Dendritic cell treated with granulocyte-macrophage colony-stimulating factor and Interleukin-4, amounts not matched to agents 40 ng/mL and 50 ng/mL, for 4 days (primary cell): Measurements from ENCODE around the gene GMNN.

Source experiments
- H3K27ac Mint-ChIP-seq: one replicate; pipeline ENCODE4 v1.8.0; 2022; ENCODE audit warnings: mild to moderate bottlenecking, mixed read lengths
- H3K27me3 Mint-ChIP-seq: one replicate; pipeline ENCODE4 v1.8.0; 2022; ENCODE audit warnings: mild to moderate bottlenecking, mixed read lengths
- H3K36me3 Mint-ChIP-seq: one replicate; pipeline ENCODE4 v1.8.0; 2022; ENCODE audit warnings: low read depth, mixed read lengths
- H3K4me1 Mint-ChIP-seq: one replicate; pipeline ENCODE4 v1.8.0; 2022; ENCODE audit warnings: low read depth, mixed read lengths
- H3K4me3 Mint-ChIP-seq: one replicate; pipeline ENCODE4 v1.8.0; 2022; ENCODE audit warnings: mild to moderate bottlenecking, moderate library complexity, mixed read lengths
- H3K9me3 Mint-ChIP-seq: one replicate; pipeline ENCODE4 v1.8.0; 2022; ENCODE audit warnings: mixed read lengths
- intact Hi-C: fragments of 100-400 bp; cut with micrococcal nuclease; formaldehyde crosslinking; loops from one replicate; pipeline ENCODE4 v1.15.0; 2022

GMNN gene

GRCh38 chr6:24798740-24799540 is 24.2 kb downstream of the GMNN start, which contains the start of gene ARMH2:
Gene ARMH2 (minus strand): TSS chr6:24798917. CDS start chr6:24798857, 60 bp downstream.
- no peaks in the 10 kb centered on the region for H3K27me3 Mint-ChIP-seq
- no peak within 1 kb of the TSS for H3K4me3 Mint-ChIP-seq
- H3K9me3 Mint-ChIP-seq = no peaks in the 10 kb centered on the region
- no peak within 1 kb of the TSS for H3K27ac Mint-ChIP-seq
- H3K4me1 Mint-ChIP-seq = no peaks in the 10 kb centered on the region
- peaks cover 11% of the 10 kb centered on the region for H3K36me3 Mint-ChIP-seq
- intact Hi-C loops = no loop called here

DNA sequence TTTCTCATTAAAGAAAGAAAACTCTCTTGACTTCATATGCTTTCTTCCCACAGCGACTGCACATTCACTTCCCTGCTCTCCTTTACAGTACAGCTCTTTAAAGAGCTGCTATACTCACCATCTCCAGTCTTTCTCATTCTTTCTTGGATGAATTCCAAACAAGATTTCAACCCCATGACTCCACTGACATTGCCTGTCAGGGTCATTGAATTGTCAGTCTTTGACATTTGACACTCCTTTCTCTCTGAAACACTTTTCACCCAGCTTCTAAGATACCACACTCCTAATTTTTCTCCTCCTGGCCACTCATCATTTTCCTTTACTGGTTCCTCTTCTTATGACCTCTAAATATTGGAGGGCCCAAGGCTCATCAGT is 24.8 kb downstream of the GMNN start:
- H3K4me1 Mint-ChIP-seq = no peaks in the 10 kb centered on the region
- H3K27ac Mint-ChIP-seq = no peak overlapping the region
- H3K4me3 Mint-ChIP-seq = no peak overlapping the region
- intact Hi-C loops = no loop called here
- H3K36me3 Mint-ChIP-seq = peaks cover 17% of the 10 kb centered on the region
- H3K9me3 Mint-ChIP-seq = no peaks in the 10 kb centered on the region
- no peaks in the 10 kb centered on the region for H3K27me3 Mint-ChIP-seq

- peaks cover 17% of the 10 kb centered on the region for H3K36me3 Mint-ChIP-seq
- intact Hi-C loops = no loop called here
- no peaks in the 10 kb centered on the region for H3K9me3 Mint-ChIP-seq
- no peaks in the 10 kb centered on the region for H3K4me1 Mint-ChIP-seq
- H3K4me3 Mint-ChIP-seq = no peak overlapping the region
- no peaks in the 10 kb centered on the region for H3K27me3 Mint-ChIP-seq
- H3K27ac Mint-ChIP-seq = no peak overlapping the region
These were observed 27.7 kb downstream of the GMNN start for GRCh38 chr6:24802271-24803059.

- H3K27me3 Mint-ChIP-seq = no peaks in the 10 kb centered on the region
- peaks cover 35% of the 10 kb centered on the region for H3K36me3 Mint-ChIP-seq
- no peaks in the 10 kb centered on the region for H3K4me1 Mint-ChIP-seq
- H3K27ac Mint-ChIP-seq = no peak overlapping the region
- no peak overlapping the region for H3K4me3 Mint-ChIP-seq
- intact Hi-C loops = no loop called here
- H3K9me3 Mint-ChIP-seq = no peaks in the 10 kb centered on the region
These were observed 32.8 kb downstream of the GMNN start for GRCh38 chr6:24807584-24807983.

GRCh38 chr6:24809728-24810127 is 35.0 kb downstream of the GMNN start:
- Mint-ChIP-seq H3K27ac (no peak overlapping the region), H3K4me3 (no peak overlapping the region), H3K27me3 (no peaks in the 10 kb centered on the region), H3K9me3 (no peaks in the 10 kb centered on the region), H3K4me1 (no peaks in the 10 kb centered on the region), H3K36me3 (peaks cover 19% of the 10 kb centered on the region)
- intact Hi-C loops = no loop called here

DNA sequence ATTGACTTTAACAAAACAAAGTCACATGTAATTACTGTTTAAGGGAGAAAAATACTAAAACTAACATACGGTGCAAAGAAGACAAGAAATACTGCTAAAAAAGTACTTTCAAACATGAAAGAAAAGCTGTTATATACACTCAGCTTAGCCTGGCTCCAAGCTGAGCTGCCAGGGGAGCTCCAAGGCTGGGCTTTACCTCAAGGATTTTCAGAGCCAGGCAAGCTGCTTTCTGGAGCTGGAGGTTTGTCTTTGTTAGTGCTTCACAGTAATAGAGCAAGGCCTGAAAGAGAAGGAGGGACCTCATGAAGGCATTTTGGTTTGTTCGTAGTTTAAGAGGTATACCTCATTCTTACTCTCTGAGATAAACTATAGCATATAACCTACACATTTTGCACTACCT is 43.6 kb downstream of the GMNN start:
- no peak overlapping the region for H3K4me3 Mint-ChIP-seq
- no peak overlapping the region for H3K27ac Mint-ChIP-seq
- H3K4me1 Mint-ChIP-seq = no peaks in the 10 kb centered on the region
- no peaks in the 10 kb centered on the region for H3K27me3 Mint-ChIP-seq
- intact Hi-C loops = no loop called here
- no peaks in the 10 kb centered on the region for H3K9me3 Mint-ChIP-seq
- H3K36me3 Mint-ChIP-seq = no peaks in the 10 kb centered on the region

DNA sequence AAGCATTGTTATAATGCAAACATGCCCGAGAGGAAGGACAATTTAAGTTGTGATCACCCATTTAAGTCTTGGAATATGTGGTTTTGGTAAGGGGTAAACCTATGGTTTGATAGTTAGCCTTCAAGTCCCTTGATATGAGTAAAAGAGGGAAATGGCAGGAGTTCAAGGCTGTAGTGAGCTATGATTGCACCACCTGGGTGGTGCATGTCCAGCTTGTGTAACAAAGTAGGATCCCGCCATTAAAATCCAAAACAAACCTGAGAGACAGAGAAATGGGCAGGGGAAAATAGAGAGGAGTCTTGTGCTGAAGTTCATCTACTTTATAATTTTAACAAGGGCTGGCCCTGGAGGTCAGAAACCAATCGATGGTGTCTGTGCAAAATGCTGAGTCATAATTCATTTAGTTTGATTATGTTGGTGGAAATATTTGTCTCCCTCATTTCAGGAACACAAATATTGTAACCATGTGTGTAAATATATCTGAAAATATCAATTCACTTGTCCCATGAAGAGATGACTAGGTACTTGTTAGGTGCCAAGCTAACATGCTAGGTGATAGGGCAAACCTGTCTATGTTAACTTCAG is 47.2 kb downstream of the GMNN start:
- Mint-ChIP-seq H3K9me3 (no peaks in the 10 kb centered on the region), H3K36me3 (peaks cover 11% of the 10 kb centered on the region), H3K4me3 (no peak overlapping the region), H3K4me1 (no peaks in the 10 kb centered on the region), H3K27me3 (no peaks in the 10 kb centered on the region), H3K27ac (no peak overlapping the region)
- intact Hi-C loops = no loop called here

GRCh38 chr6:24822696-24823095 is 48.0 kb downstream of the GMNN start:
- no peak overlapping the region for H3K27ac Mint-ChIP-seq
- intact Hi-C loops = no loop called here
- no peak overlapping the region for H3K4me3 Mint-ChIP-seq
- no peaks in the 10 kb centered on the region for H3K4me1 Mint-ChIP-seq
- H3K27me3 Mint-ChIP-seq = no peaks in the 10 kb centered on the region
- peaks cover 18% of the 10 kb centered on the region for H3K36me3 Mint-ChIP-seq
- H3K9me3 Mint-ChIP-seq = no peaks in the 10 kb centered on the region

- Mint-ChIP-seq H3K4me3 (no peak overlapping the region), H3K27me3 (no peaks in the 10 kb centered on the region), H3K36me3 (peaks cover 18% of the 10 kb centered on the region), H3K9me3 (no peaks in the 10 kb centered on the region), H3K27ac (no peak overlapping the region), H3K4me1 (no peaks in the 10 kb centered on the region)
- intact Hi-C loops = no loop called here
These were observed 48.4 kb downstream of the GMNN start for GRCh38 chr6:24823185-24823584.

DNA sequence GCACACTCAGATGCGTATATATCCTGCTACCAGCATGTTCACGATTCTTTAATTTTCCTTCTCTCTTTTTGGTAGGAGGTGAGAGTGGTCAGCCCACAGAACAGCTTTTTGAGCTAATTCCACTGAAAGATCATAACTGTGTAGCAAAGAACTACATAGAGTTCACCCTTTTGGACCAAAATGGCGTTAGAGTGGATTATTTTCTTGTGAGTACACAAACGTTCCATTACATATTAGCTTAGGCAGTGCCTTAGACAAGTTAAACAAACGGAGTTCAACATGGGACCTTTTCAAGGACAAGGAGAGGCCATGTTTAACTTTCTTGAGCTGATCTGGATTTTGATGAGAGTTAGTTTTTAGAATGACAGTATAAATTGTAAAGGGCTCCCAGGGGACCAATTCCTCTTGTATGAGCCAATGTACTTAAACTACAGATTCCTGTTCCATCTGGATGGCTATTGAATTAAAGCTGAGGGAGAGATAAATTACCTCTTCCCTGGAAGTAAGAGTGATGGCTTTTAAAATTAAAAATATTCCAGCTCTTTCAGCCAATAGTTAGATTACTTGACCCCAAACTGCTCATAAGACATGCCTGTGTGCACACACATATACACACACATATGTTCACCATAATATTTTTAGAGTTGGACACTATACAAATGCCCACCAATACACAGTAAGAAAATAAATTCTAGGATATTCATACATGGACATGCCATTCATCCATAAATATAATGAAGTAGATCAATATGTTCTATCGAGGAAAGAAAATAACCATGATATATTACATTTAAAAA is 49.6 kb downstream of the GMNN start:
- Mint-ChIP-seq H3K27ac (no peak overlapping the region), H3K27me3 (no peaks in the 10 kb centered on the region), H3K4me1 (no peaks in the 10 kb centered on the region), H3K4me3 (no peak overlapping the region), H3K36me3 (peaks cover 18% of the 10 kb centered on the region), H3K9me3 (no peaks in the 10 kb centered on the region)
- intact Hi-C loops = no loop called here

- no peaks in the 10 kb centered on the region for H3K27me3 Mint-ChIP-seq
- H3K27ac Mint-ChIP-seq = no peak overlapping the region
- intact Hi-C loops = no loop called here
- H3K4me3 Mint-ChIP-seq = no peak overlapping the region
- H3K4me1 Mint-ChIP-seq = no peaks in the 10 kb centered on the region
- H3K36me3 Mint-ChIP-seq = peaks cover 19% of the 10 kb centered on the region
- no peaks in the 10 kb centered on the region for H3K9me3 Mint-ChIP-seq
These were observed 50.4 kb downstream of the GMNN start for GRCh38 chr6:24825130-24825630.

GRCh38 chr6:24827162-24827561 is 52.4 kb downstream of the GMNN start:
- H3K4me1 Mint-ChIP-seq = no peaks in the 10 kb centered on the region
- no peaks in the 10 kb centered on the region for H3K27me3 Mint-ChIP-seq
- no peak overlapping the region for H3K27ac Mint-ChIP-seq
- no peaks in the 10 kb centered on the region for H3K9me3 Mint-ChIP-seq
- no peak overlapping the region for H3K4me3 Mint-ChIP-seq
- intact Hi-C loops = no loop called here
- peaks cover 39% of the 10 kb centered on the region for H3K36me3 Mint-ChIP-seq

- Mint-ChIP-seq H3K4me1 (no peaks in the 10 kb centered on the region), H3K4me3 (no peak overlapping the region), H3K36me3 (peaks cover 44% of the 10 kb centered on the region), H3K9me3 (no peaks in the 10 kb centered on the region), H3K27me3 (no peaks in the 10 kb centered on the region), H3K27ac (no peak overlapping the region)
- intact Hi-C loops = no loop called here
These were observed 53.2 kb downstream of the GMNN start for GRCh38 chr6:24827970-24828369.
